NCI-H2029 treated with DMSO at 0.1 percent for 48 hours (cell line): Measurements from ENCODE around the gene SFXN5.
A peak's percentile ranks its signal among the peaks of the same experiment; 100 is the strongest.
"Not testable (repeated sequence)": the region's sequence is repeated elsewhere in the genome, so short reads cannot be mapped to it uniquely, and the experiment has no call there.

Experiments
- DNase-seq: peaks from one replicate; lab custom pipeline; 2025; lab: John Stamatoyannopoulos, UW

Gene SFXN5, protein sequence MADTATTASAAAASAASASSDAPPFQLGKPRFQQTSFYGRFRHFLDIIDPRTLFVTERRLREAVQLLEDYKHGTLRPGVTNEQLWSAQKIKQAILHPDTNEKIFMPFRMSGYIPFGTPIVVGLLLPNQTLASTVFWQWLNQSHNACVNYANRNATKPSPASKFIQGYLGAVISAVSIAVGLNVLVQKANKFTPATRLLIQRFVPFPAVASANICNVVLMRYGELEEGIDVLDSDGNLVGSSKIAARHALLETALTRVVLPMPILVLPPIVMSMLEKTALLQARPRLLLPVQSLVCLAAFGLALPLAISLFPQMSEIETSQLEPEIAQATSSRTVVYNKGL

DNA sequence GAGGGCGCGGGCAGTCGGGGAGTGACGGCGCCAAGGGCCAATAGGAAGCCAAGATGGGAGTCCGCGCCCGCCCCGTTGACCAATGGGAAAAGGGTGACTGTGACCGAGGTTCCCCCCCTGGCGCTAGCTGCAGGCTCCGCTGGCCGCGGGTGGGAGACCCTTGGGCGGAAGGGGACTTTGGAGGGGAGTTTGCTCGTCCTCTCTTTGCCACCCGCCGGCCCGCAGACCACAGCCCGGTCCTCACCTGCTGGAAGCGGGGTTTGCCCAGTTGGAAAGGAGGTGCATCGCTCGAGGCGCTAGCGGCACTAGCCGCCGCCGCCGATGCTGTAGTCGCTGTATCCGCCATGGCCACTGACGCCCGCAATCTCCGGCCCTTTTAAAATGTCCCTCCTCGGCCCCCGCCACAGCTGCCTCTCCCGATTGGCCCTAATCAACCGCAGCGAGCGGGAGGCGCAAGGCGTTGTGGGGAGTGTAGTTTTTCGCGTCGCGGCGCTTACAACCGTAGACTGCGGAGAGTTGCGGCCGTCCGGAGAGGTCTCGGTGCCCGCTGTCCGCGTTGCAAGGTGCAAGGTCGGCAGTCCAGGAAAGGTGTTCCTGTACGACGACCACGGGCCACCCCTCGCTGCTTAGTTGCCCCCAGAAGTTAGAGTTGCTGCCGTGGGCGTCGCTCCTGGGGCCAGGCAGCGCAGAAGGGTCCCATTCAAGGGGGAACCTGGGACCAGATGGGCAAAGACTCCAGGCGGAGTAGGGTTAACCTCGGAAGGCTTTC lies at the start of gene SFXN5:
Gene SFXN5, minus strand, starts transcription at position 353 of the 769 bp plus-strand sequence. Its CDS starts 7 bp downstream, at position 346.
- DNase-seq = peak; percentile 73

DNA sequence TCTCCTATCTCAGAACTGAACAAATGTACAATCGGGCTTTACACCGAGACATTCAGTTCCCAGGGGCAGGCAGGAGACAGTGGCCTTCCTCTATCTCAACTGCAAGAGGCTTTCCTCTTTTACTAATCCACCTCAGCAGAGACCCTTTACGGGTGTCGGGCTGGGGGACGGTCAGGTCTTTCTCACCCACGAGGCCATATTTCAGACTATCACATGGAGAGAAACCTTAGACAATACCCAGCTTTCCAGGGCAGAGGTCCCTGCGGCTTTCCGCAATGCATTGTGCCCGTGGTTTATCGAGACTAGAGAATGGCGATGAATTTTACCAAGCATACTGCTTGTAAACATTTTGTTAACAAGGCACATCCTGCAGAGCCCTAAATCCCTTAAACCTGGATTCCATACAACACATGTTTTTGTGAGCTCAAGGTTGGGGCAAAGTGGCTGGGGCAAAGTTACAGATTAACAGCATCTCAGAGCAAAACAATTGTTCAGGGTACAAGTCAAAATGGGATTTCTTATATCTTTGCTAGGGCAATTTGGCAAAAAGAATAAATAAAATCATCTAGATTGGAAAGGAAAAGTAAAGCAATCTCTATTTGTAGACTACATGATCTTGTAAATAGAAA lies 48.2 kb upstream of the SFXN5 start:
- not testable (repeated sequence) for DNase-seq

DNA sequence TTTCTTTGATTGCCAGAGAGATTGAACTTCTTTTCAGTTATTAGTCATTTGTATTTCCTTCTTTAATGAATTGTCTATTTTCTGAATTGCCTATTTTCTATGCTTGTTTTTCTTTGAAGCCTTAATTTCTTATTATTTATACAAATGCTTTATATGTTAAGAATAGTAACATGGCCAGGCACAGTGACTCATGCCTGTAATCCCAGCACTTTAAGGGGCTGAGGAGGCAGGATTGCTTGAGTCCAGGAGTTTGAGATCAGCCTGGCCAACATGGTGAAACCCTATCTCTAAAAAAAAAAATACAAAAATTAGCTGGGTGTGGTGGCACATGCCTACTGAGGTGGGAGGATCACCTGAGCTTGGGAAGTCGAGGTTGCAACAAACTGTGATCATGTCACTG lies 45.9 kb upstream of the SFXN5 start:
- no peak for DNase-seq

DNA sequence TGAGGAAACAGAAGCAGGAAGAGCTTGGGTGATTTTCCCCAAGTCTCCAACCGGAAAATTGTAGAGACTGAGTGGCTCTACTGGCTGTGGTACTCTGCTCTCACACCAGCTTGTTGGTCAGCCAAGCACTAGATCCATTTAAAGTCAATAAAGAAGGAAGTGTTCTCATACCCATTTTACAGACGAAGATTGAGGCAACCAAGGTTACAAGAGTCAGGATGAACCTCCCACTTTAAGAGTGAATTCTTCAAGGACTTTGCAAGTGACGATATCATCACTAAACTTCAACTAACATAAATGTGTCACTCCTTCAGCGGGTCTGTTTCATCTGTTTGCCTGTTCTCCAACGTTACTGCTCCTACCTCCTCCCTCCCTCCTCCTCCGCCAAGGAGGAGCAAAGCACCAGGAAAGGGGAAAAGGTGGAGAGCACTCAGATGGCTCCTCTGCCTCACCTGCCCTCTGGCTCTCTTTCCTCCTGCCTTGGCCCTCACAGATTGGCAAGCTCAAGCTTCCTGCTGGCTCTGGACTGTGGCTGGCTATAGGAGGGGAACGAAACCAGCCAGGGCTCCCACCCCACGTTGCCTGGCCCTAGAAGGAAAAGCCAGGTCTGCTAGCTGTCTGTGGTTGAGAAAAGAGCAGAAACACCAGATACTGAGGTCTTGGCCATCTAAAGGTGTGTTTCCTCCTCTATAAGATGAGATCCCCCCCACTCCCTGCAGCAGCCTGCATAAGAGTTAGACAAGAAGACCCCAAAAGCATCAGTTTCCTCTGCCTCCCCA lies 44.9 kb upstream of the SFXN5 start:
- no peak for DNase-seq

DNA sequence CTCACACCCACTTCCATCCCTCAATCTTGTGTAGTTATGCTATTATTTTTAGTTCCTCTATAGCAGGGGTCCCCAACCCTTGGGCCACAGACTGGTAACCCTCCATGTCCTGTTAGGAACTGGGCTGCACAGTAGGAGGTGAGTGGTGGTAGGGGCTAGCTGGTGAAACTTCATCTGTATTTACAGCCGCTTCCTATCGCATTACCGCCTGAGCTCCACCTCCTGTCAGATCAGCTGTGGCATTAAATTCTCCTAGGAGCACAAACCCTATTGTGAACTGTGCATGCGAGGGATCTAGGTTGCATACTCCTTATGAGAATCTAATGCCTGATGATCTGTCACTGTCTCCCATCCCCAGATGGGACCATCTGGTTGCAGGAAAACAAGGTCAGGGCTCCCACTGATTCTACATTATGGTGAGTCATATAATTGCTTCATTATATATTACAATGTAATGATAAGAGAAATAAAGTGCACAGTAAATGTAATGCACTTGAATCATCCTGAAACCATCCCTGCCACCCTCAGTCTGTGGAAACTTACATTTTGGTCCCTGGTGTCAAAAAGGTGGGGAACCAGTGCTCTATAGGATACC lies 42.9 kb upstream of the SFXN5 start:
- no peak for DNase-seq

DNA sequence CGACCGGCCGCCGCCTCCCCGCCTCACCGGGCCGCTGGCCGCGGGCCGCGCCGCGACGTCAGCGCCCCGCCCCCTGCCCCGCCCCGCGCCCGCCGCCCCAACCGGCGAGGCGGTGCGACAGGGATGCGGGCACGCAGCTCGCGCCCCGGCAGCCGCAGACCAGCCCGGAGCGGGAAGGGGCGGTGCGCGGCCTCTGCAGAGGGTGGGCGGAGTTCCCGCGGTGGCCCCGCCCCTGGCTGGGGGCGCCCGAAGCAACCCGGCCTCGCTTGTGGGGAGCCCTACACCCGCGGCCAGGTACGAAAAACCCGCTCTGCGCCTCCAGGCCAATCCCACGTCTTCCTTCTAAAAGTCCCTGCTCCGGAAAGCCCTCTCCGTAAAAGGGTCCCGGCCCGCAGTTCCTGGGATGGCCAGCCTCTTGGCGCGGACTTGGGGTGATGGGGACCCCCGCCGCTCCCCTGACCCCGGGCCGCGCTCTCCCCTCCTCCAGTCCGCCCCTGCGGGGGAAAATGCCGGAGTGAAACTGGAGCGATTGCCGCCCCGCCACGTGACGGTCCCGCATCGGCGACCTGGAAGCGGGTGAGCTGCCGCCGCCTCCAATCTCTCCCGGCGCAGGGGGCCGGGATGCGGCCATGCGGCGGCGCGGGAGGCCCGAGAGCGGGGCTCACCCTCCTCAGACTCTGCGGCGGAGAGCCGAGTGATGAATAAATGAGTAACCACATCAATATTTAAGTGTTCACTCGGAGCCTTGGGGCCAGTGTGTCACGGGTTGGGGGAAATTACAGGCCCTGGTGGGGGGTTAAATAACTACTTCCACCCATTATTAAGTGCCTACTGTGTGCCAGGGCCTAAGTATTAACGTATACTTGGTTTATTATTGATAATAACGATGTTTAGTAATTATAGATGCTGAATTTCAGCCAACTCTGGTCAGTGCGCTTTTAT lies 41.7 kb upstream of the SFXN5 start, which contains the start of gene RAB11FIP5:
Gene RAB11FIP5, minus strand, starts transcription at position 36 of the 942 bp plus-strand sequence. CDS start 171 bp downstream, outside the sequence.
- no peak for DNase-seq

DNA sequence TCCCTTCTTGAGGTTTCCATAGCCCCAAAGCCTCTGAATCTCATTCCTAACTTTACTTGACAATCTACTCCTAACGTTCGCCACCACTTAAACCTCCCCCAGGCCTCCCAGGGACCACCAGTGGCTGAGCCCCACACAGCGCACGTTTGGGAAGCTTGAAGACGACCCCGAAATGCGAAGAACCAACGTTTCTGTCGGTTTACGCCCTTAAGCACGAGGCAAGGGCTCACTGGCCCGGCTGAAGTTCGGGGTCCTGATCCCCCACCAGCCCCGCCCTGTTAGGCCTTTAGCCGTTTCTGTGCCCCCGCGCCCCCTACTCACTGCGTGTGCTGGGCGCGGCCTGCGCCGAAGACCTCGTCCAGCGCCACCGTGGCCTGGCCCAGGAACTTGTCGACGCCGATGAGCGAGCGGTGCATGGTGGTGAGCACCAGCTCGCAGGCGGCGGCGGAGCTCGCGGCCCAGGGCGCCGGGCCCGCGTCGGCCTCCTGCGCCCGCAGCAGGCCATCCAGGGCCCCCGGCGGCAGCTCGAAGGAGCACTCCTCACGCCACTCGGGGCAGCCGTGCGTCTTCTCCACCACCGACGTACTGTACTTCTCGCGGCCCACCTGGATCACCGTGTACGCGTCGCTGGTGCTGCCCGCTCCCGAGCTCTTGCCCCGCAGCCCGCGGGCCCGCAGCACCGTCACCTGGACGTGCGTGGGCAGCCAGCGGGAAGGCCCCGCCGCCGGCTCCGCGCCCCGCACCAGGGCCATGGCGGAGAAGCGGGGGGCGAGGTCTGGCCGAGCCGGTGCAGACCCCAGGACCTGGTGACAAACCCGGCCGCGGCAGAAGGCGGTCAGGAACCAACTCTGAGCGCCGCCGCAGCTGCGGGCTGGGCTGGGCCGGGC lies 40.8 kb upstream of the SFXN5 start:
- DNase-seq = no peak

DNA sequence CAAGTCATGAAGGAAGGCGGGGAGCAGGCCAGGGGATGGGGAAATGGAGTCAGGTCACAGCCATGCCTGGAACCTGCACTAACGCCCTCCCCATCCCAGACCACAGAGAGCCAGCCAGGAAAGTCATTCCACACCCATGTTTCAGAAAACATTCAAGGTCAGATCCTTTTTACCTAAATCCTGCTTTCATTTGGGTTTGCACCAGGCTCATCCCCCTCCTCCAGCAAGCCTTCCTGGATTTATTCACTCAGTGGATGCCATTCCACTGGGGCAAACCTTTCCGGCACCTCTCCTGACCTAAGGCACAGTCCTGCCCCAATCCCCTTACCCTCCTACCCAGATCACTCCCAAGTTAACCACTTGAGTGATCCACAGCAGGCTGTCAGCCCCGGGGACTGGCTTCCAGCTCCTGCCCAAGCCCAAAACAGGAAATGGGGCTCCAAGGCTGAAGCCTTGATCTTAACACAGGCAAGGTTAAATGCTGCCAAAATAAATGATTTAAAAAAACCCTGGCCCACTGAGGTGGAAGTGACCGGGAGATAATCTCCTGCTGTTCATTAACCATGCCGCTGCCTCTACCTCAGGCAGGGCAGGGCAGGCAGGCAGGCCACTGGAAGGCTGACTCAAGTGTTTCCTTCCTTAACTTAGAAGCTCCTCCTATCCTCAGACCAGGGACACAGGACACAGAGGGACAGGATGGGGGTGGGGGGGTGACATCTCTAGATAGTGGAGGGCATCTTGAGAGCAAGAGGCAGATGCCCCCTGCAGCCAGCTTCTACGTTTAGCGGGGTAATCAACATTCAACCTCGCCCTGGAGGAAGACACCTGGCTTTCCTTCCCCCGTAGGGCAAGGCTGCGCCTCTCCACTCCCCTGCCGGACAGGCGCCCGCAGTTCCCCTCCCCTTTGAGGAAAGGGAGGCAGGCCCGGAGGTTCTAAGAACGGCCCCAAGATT lies 39.8 kb upstream of the SFXN5 start:
- DNase-seq = no peak

DNA sequence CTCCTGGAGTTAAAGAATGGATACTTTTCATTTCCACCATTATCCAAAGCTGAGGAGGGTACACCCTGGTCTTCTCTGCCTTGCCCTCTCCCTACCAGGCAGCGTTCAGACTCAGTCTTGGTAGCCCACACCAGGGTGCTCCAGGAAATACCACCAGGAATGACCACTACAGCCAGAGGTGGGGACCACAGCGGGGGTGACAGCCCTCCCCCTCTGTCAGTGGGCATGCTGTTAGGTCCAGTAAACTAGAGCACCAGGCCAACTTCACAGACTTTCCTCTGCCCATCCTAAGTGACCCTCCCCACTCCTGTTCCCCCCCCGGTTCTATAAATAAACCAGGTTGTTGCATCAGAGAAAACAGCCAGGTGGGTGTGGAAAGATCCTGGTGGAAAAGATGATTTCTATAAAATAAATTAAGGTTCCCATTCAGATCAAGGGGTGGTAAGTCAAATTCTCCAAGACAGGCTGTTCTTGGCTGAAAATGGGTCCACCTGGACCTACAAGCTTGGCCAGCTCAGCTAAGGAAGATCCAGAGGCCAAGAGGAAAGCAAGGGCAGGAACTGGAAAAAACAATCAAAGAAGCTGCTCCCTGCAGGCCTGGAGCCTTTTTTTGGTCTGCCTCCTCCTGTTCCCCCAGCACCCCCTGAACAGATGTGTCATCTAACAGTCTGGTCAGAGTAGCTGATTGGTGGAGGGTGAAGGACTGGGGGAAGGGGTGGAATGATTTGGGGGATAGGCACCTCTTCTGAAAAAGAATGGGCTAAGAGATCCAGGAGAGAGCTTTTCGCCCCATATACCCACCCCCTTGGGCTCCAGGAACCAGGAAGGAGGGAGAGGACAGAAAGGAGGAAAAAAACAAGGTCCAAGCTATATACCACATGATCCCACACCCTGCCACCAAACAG lies 38.9 kb upstream of the SFXN5 start:
- no peak for DNase-seq

DNA sequence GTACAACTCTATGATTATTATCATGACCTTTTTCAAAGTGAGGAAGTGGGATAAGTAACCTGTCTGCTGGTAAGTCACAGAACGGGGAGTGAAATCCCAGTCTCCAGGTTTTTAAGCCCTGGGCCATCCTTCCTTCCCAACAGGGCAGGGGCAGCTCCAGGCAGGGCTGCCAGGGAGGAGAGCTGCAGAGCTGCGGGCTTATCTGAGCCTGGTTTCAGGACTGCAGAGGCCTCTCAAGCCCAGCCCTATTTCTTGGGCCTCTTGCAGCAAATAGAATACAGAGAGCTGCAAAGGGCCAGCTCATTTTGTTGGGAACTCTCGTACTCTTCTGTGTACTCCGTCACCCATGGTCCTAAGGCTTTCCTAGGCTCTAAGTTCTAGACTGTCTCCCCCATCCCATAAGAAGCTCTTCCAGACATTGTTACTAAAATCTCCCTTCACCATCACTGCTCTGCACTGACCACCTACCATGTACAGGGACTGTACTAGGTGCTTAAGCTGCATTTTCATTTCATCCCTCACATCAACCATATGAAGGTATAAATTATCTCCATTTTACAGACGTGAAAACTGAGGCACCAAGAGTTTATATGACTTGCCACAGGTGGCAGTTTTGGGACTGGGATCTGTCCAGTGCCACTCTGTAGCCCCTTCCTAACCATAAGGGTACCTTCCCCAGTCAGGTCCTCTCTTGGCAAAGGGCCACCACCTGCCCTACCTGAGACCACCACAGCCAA lies 38.1 kb upstream of the SFXN5 start:
- no peak for DNase-seq

DNA sequence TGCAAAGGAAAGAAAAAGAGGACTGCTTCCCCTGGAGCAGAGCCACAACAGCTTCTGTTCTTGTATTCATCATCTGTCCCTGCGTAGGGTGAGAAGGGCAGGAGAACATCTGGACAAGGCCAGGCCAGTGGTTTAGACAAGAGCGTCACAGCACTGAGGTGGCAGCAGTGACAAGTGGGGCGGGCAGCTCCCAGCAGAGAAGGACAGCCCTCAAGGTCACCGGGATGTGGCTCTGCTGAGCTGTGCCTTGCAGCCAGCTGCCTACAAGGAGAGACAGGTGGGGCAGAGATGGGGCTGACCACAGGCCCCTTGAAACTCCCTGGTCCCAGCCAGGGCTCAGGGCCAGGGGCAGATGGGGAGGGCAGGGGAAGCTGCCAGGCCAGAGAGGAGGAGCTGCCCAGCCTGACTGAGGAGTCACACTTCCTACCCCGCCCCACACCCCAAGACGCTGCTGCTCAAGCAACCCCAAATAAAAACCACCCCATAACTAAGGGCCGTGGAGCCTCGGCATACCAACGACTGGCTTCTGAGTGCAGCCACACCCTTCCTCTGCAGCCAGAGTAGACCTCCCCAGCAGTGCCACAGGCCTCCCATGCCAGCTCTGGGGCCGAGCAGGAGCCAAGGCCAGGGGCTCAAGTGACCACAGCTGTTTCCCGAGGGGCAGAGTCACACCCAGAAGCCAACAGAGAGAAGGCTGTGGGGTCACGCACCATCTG lies 35.9 kb upstream of the SFXN5 start:
- no peak for DNase-seq

DNA sequence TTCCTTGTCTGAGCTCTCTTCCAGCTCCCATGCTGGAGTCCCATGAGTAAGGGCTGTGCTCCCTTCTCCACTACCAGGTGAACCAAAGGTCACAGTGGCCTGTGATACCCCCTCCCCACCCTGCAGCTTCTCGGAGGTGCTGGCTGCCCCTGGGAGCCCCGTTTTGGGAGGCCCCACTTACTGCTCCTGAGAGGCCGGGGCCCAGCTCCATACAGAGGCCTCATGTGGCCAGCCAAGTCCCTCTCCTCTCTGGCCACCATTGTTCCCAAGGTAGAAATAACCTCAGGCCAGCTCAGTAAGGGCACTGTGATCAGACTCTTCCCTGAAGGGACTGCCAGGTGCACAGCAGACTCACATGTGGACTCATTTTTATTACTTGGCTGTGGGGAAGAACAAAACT lies 35.3 kb upstream of the SFXN5 start:
- no peak for DNase-seq

DNA sequence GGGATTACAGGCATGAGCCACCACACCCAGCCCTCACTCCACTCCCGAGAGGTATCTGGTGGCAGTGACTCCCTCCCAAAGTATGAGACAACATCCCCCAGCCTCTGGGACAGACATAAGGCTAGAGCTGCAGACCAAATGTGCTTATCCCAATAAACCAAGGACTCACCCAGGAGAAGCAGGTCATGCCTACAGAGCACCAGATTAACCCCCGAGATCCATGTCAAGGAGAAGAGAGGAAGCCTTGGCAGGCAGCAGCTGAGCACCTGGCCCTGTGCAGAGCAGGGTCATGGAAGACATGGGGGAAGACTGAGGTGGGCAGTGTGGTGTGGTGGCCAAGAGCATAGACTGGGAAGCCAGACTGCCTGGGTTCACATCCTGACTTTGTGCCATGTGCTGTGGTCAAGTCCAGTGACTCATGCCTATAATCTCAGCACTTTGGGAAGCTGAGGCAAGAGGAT lies 34.0 kb upstream of the SFXN5 start:
- DNase-seq = no peak

DNA sequence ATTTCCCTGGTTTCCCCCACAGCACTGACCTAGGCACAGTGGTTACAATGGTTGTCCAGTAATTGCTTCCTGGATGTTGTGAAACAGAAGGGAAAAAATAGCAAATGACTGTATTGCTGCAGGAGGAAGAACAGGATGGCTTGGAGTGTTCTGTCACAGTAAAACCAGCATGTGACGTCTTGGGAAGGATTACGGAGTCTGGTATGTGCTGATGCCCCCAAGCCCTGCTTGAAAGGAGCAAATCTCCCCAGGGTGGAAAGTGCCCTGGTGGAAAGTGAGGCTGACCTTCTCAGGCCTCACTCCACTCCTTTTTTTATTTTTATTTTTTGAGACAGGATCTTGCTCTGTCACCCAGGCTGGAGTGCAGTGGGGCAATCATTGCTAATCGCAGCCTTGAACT lies 33.4 kb upstream of the SFXN5 start:
- DNase-seq = no peak

DNA sequence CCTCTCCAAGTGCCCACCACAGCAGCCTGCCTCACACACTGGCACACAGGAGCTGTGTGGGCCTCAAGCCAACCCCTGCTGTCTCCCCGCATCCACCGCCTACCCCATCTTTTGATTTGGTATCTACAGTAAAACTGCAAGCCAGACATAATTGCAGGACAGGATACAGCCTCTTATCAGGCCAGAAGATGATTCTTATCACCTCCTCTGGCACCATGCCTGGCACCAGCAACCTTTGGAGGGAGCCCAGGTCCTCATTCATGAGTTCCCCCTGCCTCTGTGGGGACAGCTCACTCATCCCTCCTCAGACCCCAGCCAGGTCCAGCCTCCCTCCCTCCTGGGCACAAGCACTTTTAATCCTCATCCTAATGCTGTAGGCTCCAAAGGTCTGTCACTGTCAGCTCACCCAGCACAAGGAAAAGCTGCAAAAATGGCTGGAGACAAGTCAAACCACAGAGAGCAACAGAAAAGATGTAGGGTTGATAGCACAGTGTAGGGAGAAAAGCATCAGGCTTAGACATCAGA lies 31.6 kb upstream of the SFXN5 start:
- DNase-seq = peak; percentile 52
